ENCODE results near the gene SEMA4D. TPM values are rescaled to one million over a fixed set of nuclear protein-coding genes. Genes with fewer than 3 reads are reported as not detected.

The SEMA4D gene
- total RNA-seq, 1 donor from 2014 or later, result 13.5 TPM

- no peaks in the 10 kb centered on the region for H3K27me3 ChIP-seq
- H3K36me3 ChIP-seq, result no peaks in the 10 kb centered on the region
- H3K27ac ChIP-seq, result no peak overlapping the region
- DNase-seq (ENCODE audit: low spot score in 2 of 2), result no peak
- TF ChIP-seq CTCF (IDR thresholded peaks at IDR 0.05), result no peak
- no peaks in the 10 kb centered on the region for H3K9me3 ChIP-seq
- H3K4me1 ChIP-seq, result no peaks in the 10 kb centered on the region
- intact Hi-C loops (cut with DNase I), result no loop called here
- no peak overlapping the region for H3K4me3 ChIP-seq
These were observed 68.7 kb downstream of the SEMA4D start for GRCh38 chr9:89428901-89429890.

- Histone ChIP-seq H3K4me1 (no peaks in the 10 kb centered on the region), H3K27ac (no peak overlapping the region)
- no peak for DNase-seq (ENCODE audit: low spot score in 2 of 2)
These were observed 69.6 kb downstream of the SEMA4D start for GRCh38 chr9:89428222-89428761.

GRCh38 chr9:89427621-89428221, 70.2 kb downstream of the SEMA4D start:
- Histone ChIP-seq H3K27me3 (no peaks in the 10 kb centered on the region), H3K4me1 (no peaks in the 10 kb centered on the region), H3K9me3 (no peaks in the 10 kb centered on the region), H3K27ac (no peak overlapping the region), H3K4me3 (no peak overlapping the region), H3K36me3 (no peaks in the 10 kb centered on the region)
- DNase-seq (ENCODE audit: low spot score in 2 of 2), result no peak
- no peak for TF ChIP-seq CTCF (IDR thresholded peaks at IDR 0.05)
- intact Hi-C loops (cut with DNase I), result no loop called here

More at GRCh38 chr9:89428222-89428761, 69.6 kb downstream of the SEMA4D start:
- no peak for TF ChIP-seq CTCF (IDR thresholded peaks at IDR 0.05)
- H3K4me3 ChIP-seq, result no peak overlapping the region
- no peaks in the 10 kb centered on the region for H3K9me3 ChIP-seq
- intact Hi-C loops (cut with DNase I), result no loop called here
- H3K27me3 ChIP-seq, result no peaks in the 10 kb centered on the region
- H3K36me3 ChIP-seq, result no peaks in the 10 kb centered on the region

- DNase-seq (ENCODE audit: low spot score in 2 of 2), result no peak
- H3K27me3 ChIP-seq, result no peaks in the 10 kb centered on the region
- intact Hi-C loops (cut with DNase I), result no loop called here
These were observed 71.4 kb downstream of the SEMA4D start for GRCh38 chr9:89426384-89426961.

More at GRCh38 chr9:89426384-89426961, 71.4 kb downstream of the SEMA4D start:
- Histone ChIP-seq H3K4me1 (no peaks in the 10 kb centered on the region), H3K9me3 (no peaks in the 10 kb centered on the region), H3K36me3 (no peaks in the 10 kb centered on the region), H3K27ac (no peak overlapping the region), H3K4me3 (no peak overlapping the region)
- TF ChIP-seq CTCF (IDR thresholded peaks at IDR 0.05), result no peak

All from ascending aorta (tissue), 2 donors.